ENCODE data around the gene ZSWIM4.
"Not testable (repeated sequence)": the region's sequence is repeated elsewhere in the genome, so short reads cannot be mapped to it uniquely, and the experiment has no call there.

The ZSWIM4 gene

DNA sequence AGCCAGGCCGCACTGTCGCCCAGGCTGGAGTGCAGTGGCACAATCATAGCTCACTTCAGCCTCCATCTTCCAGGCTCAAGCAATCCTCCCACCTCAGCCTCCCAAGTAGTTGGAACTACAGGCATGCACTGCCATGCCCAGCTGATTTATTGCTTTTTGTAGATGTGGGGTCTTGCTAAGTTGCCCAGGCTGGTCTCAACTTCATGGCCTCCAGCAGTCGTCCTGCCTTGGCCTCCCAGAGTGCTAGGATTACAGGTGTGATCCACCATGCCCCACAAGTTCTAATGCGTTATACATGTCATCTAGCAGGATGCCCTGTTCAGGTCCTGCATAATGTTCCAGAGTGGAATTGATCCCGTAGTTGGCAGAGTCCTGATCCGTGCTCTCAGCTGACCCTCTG, 16.4 kb upstream of the ZSWIM4 start:
- H4K20me1 ChIP-seq (ENCODE audit: control insufficient read depth, insufficient read depth, low read depth, low read length): peaks cover 5% of the 10 kb centered on the region; the same call in 1 of the 2 replicates
- H3K27me3 ChIP-seq (ENCODE audit: control insufficient read depth, low read length): no peaks in the 10 kb centered on the region
- peaks cover 17% of the 10 kb centered on the region for H3F3A ChIP-seq (ENCODE audit: control insufficient read depth, insufficient read depth)
- H3K4me2 ChIP-seq (ENCODE audit: low read length): no peak overlapping the region
- H3K4me1 ChIP-seq (ENCODE audit: control insufficient read depth, low read length): peaks cover 32% of the 10 kb centered on the region
- H3K27ac ChIP-seq (ENCODE audit: low read depth, low read length): no peak overlapping the region
- peaks cover 50% of the 10 kb centered on the region for H3K36me3 ChIP-seq (ENCODE audit: control insufficient read depth, low read length)
- TF ChIP-seq EZH2phosphoT487 (IDR thresholded peaks at IDR 0.05; ENCODE audit: borderline replicate concordance, low read length): no peak
- TF ChIP-seq, protein P1, sequence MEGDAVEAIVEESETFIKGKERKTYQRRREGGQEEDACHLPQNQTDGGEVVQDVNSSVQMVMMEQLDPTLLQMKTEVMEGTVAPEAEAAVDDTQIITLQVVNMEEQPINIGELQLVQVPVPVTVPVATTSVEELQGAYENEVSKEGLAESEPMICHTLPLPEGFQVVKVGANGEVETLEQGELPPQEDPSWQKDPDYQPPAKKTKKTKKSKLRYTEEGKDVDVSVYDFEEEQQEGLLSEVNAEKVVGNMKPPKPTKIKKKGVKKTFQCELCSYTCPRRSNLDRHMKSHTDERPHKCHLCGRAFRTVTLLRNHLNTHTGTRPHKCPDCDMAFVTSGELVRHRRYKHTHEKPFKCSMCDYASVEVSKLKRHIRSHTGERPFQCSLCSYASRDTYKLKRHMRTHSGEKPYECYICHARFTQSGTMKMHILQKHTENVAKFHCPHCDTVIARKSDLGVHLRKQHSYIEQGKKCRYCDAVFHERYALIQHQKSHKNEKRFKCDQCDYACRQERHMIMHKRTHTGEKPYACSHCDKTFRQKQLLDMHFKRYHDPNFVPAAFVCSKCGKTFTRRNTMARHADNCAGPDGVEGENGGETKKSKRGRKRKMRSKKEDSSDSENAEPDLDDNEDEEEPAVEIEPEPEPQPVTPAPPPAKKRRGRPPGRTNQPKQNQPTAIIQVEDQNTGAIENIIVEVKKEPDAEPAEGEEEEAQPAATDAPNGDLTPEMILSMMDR (IDR thresholded peaks at IDR 0.05; ENCODE audit: low read depth, low read length, poor library complexity, severe bottlenecking): no peak
- no peak overlapping the region for H3K4me3 ChIP-seq (ENCODE audit: low read length)
- no peaks in the 10 kb centered on the region for H3K9me2 ChIP-seq (replicated peaks; ENCODE audit: control insufficient read depth, low read length)
- H3K9me3 ChIP-seq (ENCODE audit: control insufficient read depth, insufficient read depth, low read length): no peaks in the 10 kb centered on the region
- peaks cover 39% of the 10 kb centered on the region for H3K79me2 ChIP-seq (ENCODE audit: control insufficient read depth, low read length)

DNA sequence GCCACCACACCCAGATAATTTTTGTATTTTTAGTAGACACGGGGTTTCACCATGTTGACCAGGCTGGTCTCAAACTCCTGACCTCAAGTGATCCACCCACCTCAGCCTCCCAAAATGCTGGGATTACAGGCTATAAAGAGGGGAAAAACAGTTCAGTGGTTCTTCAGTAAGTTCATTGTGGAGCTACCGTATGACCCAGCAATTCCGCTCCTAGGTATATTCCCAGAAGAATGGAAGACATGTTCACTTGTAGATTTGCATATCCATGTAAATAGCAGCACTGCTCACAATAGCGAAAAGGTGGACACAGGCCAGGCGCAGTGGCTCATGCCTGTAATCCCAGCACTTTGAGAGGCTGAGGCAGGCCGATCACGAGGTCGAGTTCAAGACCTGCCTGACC, 15.4 kb upstream of the ZSWIM4 start:
- H3F3A ChIP-seq (ENCODE audit: control insufficient read depth, insufficient read depth): peaks cover 25% of the 10 kb centered on the region
- H3K4me3 ChIP-seq (ENCODE audit: low read length): not testable (repeated sequence)

DNA sequence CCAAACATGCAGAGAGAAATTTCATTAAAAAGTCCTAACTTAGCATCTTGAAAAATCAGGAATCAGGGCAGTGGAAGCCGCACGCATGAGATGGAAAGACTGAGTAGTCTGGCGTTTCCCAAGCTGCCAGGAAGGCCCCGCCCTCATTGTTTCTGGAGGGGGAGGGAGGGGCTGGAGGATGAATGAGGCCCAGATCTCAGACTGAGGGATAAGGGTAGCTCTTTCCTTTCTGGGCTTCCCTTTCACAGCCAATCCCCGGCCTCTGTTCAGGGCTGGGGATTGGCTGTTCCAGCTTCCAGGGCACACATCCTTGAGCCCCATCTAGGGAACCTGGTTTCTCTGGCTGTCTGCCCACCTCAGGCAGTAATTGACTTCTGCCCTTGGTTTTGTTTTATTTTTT, 13.7 kb upstream of the ZSWIM4 start:
- no peak overlapping the region for H3K4me3 ChIP-seq (ENCODE audit: low read length)
- H3K4me1 ChIP-seq (ENCODE audit: control insufficient read depth, low read length): peaks cover 47% of the 10 kb centered on the region
- no peaks in the 10 kb centered on the region for H4K20me1 ChIP-seq (ENCODE audit: control insufficient read depth, insufficient read depth, low read depth, low read length)
- no peaks in the 10 kb centered on the region for H3K9me3 ChIP-seq (ENCODE audit: control insufficient read depth, insufficient read depth, low read length)
- H3F3A ChIP-seq (ENCODE audit: control insufficient read depth, insufficient read depth): peaks cover 28% of the 10 kb centered on the region
- H3K27ac ChIP-seq (ENCODE audit: low read depth, low read length): no peak overlapping the region
- H3K4me2 ChIP-seq (ENCODE audit: low read length): no peak overlapping the region
- H3K79me2 ChIP-seq (ENCODE audit: control insufficient read depth, low read length): peaks cover 13% of the 10 kb centered on the region
- no peaks in the 10 kb centered on the region for H3K9me2 ChIP-seq (replicated peaks; ENCODE audit: control insufficient read depth, low read length)
- H3K36me3 ChIP-seq (ENCODE audit: control insufficient read depth, low read length): peaks cover 30% of the 10 kb centered on the region
- no peaks in the 10 kb centered on the region for H3K27me3 ChIP-seq (ENCODE audit: control insufficient read depth, low read length)
- TF ChIP-seq EZH2phosphoT487 (IDR thresholded peaks at IDR 0.05; ENCODE audit: borderline replicate concordance, low read length): no peak
- TF ChIP-seq, protein P1 (IDR thresholded peaks at IDR 0.05; ENCODE audit: low read depth, low read length, poor library complexity, severe bottlenecking): no peak

More for the DNA sequence above, 15.4 kb upstream of the ZSWIM4 start:
- H3K4me2 ChIP-seq (ENCODE audit: low read length); H3K27ac ChIP-seq (ENCODE audit: low read depth, low read length); H4K20me1 ChIP-seq (ENCODE audit: control insufficient read depth, insufficient read depth, low read depth, low read length); H3K9me2 ChIP-seq (replicated peaks; ENCODE audit: control insufficient read depth, low read length); H3K27me3 ChIP-seq (ENCODE audit: control insufficient read depth, low read length); H3K9me3 ChIP-seq (ENCODE audit: control insufficient read depth, insufficient read depth, low read length): not testable (repeated sequence)
- Histone ChIP-seq H3K36me3 (ENCODE audit: control insufficient read depth, low read length) (peaks cover 45% of the 10 kb centered on the region), H3K4me1 (ENCODE audit: control insufficient read depth, low read length) (peaks cover 38% of the 10 kb centered on the region), H3K79me2 (ENCODE audit: control insufficient read depth, low read length) (peaks cover 31% of the 10 kb centered on the region)

DNA sequence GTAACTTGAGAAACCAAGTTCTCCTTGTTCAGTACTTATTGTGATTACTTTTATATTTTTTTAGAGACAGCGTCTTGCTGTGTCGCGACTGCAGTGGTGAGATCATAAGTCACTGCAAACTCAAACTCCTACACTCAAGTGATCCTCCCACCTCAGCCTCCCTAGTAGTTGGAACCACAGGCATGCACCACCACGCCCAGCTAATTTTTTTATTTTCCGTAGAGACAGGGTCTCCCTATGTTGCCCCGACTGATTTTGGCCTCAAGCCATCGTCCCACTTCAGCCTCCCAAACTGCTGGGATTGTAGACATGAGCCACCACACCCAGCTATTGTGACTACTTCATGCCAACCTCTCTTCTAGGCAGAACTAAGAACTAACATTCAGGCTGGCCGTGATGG, 12.7 kb upstream of the ZSWIM4 start:
- no peaks in the 10 kb centered on the region for H3K9me2 ChIP-seq (replicated peaks; ENCODE audit: control insufficient read depth, low read length)
- H3K27me3 ChIP-seq (ENCODE audit: control insufficient read depth, low read length): no peaks in the 10 kb centered on the region
- H3K9me3 ChIP-seq (ENCODE audit: control insufficient read depth, insufficient read depth, low read length): no peaks in the 10 kb centered on the region
- H3K36me3 ChIP-seq (ENCODE audit: control insufficient read depth, low read length): peaks cover 20% of the 10 kb centered on the region
- H3K4me2 ChIP-seq (ENCODE audit: low read length): no peak overlapping the region
- peaks cover 55% of the 10 kb centered on the region for H3K4me1 ChIP-seq (ENCODE audit: control insufficient read depth, low read length)
- H3K79me2 ChIP-seq (ENCODE audit: control insufficient read depth, low read length): peaks cover 4% of the 10 kb centered on the region; the same call in 1 of the 2 replicates
- H3K27ac ChIP-seq (ENCODE audit: low read depth, low read length): peak overlapping the region; percentile 93
- no peaks in the 10 kb centered on the region for H4K20me1 ChIP-seq (ENCODE audit: control insufficient read depth, insufficient read depth, low read depth, low read length)
- TF ChIP-seq EZH2phosphoT487 (IDR thresholded peaks at IDR 0.05; ENCODE audit: borderline replicate concordance, low read length): no peak
- TF ChIP-seq, protein P1 (IDR thresholded peaks at IDR 0.05; ENCODE audit: low read depth, low read length, poor library complexity, severe bottlenecking): no peak
- H3K4me3 ChIP-seq (ENCODE audit: low read length): no peak overlapping the region
- H3F3A ChIP-seq (ENCODE audit: control insufficient read depth, insufficient read depth): peaks cover 28% of the 10 kb centered on the region
